ENCODE results near the gene LDHAL6B.

DNA sequence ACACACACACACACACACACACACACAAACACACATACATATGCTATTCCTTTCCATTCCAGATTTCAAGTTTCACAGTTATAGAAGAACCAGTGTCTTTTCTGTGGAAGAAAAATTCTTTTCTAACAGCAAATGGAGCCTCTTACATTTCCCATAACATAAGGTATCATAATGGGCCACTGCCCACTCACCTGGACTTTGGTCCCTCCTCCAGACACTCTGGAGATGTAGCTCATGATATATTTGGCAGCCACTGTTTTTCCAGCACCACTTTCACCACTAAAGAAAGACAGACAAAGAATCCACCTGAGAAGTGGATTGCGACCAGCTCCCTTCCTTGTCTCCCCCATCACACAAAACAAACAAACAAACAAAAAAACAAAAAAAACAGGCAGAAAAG lies 29.8 kb downstream of the LDHAL6B start:
- TF ChIP-seq, protein P1, sequence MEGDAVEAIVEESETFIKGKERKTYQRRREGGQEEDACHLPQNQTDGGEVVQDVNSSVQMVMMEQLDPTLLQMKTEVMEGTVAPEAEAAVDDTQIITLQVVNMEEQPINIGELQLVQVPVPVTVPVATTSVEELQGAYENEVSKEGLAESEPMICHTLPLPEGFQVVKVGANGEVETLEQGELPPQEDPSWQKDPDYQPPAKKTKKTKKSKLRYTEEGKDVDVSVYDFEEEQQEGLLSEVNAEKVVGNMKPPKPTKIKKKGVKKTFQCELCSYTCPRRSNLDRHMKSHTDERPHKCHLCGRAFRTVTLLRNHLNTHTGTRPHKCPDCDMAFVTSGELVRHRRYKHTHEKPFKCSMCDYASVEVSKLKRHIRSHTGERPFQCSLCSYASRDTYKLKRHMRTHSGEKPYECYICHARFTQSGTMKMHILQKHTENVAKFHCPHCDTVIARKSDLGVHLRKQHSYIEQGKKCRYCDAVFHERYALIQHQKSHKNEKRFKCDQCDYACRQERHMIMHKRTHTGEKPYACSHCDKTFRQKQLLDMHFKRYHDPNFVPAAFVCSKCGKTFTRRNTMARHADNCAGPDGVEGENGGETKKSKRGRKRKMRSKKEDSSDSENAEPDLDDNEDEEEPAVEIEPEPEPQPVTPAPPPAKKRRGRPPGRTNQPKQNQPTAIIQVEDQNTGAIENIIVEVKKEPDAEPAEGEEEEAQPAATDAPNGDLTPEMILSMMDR (optimal IDR thresholded peaks at IDR 0.05 in 1 of 3, IDR thresholded peaks at IDR 0.05 in 1 of 3, conservative IDR thresholded peaks at IDR 0.05 in 1 of 3; ENCODE audit: extremely low read depth in 1 of 3, insufficient read depth in 2 of 3, low read length in 3 of 3), result no peak
- no peak for TF ChIP-seq EZH2 (IDR thresholded peaks at IDR 0.05; ENCODE audit: low read length)

All from keratinocyte (primary cell).